ENCODE measurements around the gene FAM98B. TPM values are rescaled to one million over a fixed set of nuclear protein-coding genes. Genes with fewer than 3 reads are reported as not detected.

Gene FAM98B
- total and polyA plus RNA-seq, 10 donors = 5.7 to 32.3 (median 16.4) TPM

- intact Hi-C loops (cut with DNase I; ENCODE audit: low total_unique reads) = no loop called here
- no peak for TF ChIP-seq POLR2AphosphoS5 (IDR thresholded peaks at IDR 0.05)
- no peak for TF ChIP-seq POLR2A (IDR thresholded peaks at IDR 0.05)
- Histone ChIP-seq H3K4me3 (no peak overlapping the region), H3K36me3 (peaks cover 0 to 63% (median 6%) of the 10 kb centered on the region in 6 donors), H3K27ac (no peak overlapping the region), H3K27me3 (replicated peaks in 1 of 7) (no peaks in the 10 kb centered on the region), H3K9me3 (no peaks in the 10 kb centered on the region), H3K4me1 (peaks cover 0 to 10% (median 3%) of the 10 kb centered on the region in 6 donors)
- 73 to 86% (median 82%) methylated on average over 2 of the region's 2 CpGs for WGBS, 5 donors
- DNase-seq = no peak
These were observed 63.5 kb downstream of the FAM98B start for GRCh38 chr15:38517312-38517975.

GRCh38 chr15:38518084-38518483 lies 64.2 kb downstream of the FAM98B start:
- H3K4me1 ChIP-seq = peaks cover 0 to 10% (median 3%) of the 10 kb centered on the region in 6 donors
- no peak overlapping the region for H3K27ac ChIP-seq
- no peak for DNase-seq
- intact Hi-C loops (cut with DNase I; ENCODE audit: low total_unique reads) = no loop called here
- no peak overlapping the region for H3K4me3 ChIP-seq
- H3K9me3 ChIP-seq = no peaks in the 10 kb centered on the region
- WGBS, 5 donors = 72 to 90% (median 83%) methylated on average over 4 of the region's 4 CpGs
- TF ChIP-seq CTCF (IDR thresholded peaks at IDR 0.05 in 8 of 11, conservative IDR thresholded peaks at IDR 0.05 in 3 of 11) (no peak), POLR2AphosphoS5 (IDR thresholded peaks at IDR 0.05) (no peak), POLR2A (IDR thresholded peaks at IDR 0.05) (no peak)
- peaks cover 0 to 57% (median 6%) of the 10 kb centered on the region in 6 donors for H3K36me3 ChIP-seq
- no peaks in the 10 kb centered on the region for H3K27me3 ChIP-seq (replicated peaks in 1 of 7)

GRCh38 chr15:38520035-38520434 lies 66.1 kb downstream of the FAM98B start:
- Histone ChIP-seq H3K4me1 (peaks cover 0 to 2% (median 0%) of the 10 kb centered on the region in 6 donors), H3K9me3 (no peaks in the 10 kb centered on the region), H3K27ac (no peak overlapping the region), H3K4me3 (no peak overlapping the region), H3K36me3 (peaks cover 0 to 56% (median 5%) of the 10 kb centered on the region in 6 donors), H3K27me3 (replicated peaks in 1 of 7) (no peaks in the 10 kb centered on the region)
- DNase-seq = no peak
- intact Hi-C loops (cut with DNase I; ENCODE audit: low total_unique reads) = no loop called here
- WGBS, 5 donors = 85 to 97% (median 94%) methylated on average over 3 of the region's 3 CpGs
- TF ChIP-seq POLR2A (IDR thresholded peaks at IDR 0.05) = no peak
- TF ChIP-seq POLR2AphosphoS5 (IDR thresholded peaks at IDR 0.05) = no peak
- no peak for TF ChIP-seq CTCF (IDR thresholded peaks at IDR 0.05 in 8 of 11, conservative IDR thresholded peaks at IDR 0.05 in 3 of 11)

GRCh38 chr15:38521316-38521715 lies 67.4 kb downstream of the FAM98B start:
- Histone ChIP-seq H3K36me3 (peaks cover 0 to 54% (median 4%) of the 10 kb centered on the region in 6 donors), H3K27me3 (replicated peaks in 1 of 7) (no peaks in the 10 kb centered on the region), H3K27ac (no peak overlapping the region), H3K9me3 (no peaks in the 10 kb centered on the region), H3K4me3 (no peak overlapping the region), H3K4me1 (no peaks in the 10 kb centered on the region)
- intact Hi-C loops (cut with DNase I; ENCODE audit: low total_unique reads) = no loop called here
- DNase-seq = no peak
- 77 to 88% (median 79%) methylated on average over 5 of the region's 5 CpGs for WGBS, 5 donors
- TF ChIP-seq POLR2A (IDR thresholded peaks at IDR 0.05) (no peak), CTCF (IDR thresholded peaks at IDR 0.05 in 8 of 11, conservative IDR thresholded peaks at IDR 0.05 in 3 of 11) (no peak), POLR2AphosphoS5 (IDR thresholded peaks at IDR 0.05) (no peak)

Measured in spleen (tissue), 11 donors.